GM23338 (cell line): ENCODE results near the gene TEX29. TPM values are rescaled to one million over a fixed set of nuclear protein-coding genes. Genes with fewer than 3 reads are reported as not detected.

Experiments used
- ATAC-seq: fragments of 200-7000 bp; cut with Tn5 transposase; 3 replicates; pipeline ENCODE4 v1.9.1; 2020
- DNase-seq: peaks from one replicate; pipeline ENCODE4 v3.0.0-alpha.2; 2015; ENCODE audit warnings: low spot score
- H2AFZ ChIP-seq: fragments of 200-600 bp; sonication (generic); 2 replicates; pipeline ENCODE4 v1.8.0; 2016; ENCODE audit warnings: antibody characterized with exemption, mild to moderate bottlenecking, moderate library complexity
- H3F3A ChIP-seq: fragments of 200-600 bp; sonication (generic); replicated peaks from 2 replicates; pipeline ENCODE4 v1.8.0; 2017; ENCODE audit warnings: antibody characterized with exemption, mixed run types, low read depth
- H3K27ac ChIP-seq: fragments of 200-600 bp; sonication (generic); 2 replicates; pipeline ENCODE4 v1.6.1; 2016; ENCODE audit warnings: low read depth
- H3K27me3 ChIP-seq: fragments of 200-600 bp; sonication (generic); 2 replicates; pipeline ENCODE4 v1.8.0; 2016; ENCODE audit warnings: mild to moderate bottlenecking, mixed run types, moderate library complexity; ENCODE audit not compliant: insufficient read depth
- H3K36me3 ChIP-seq: fragments of 200-600 bp; sonication (generic); 2 replicates; pipeline ENCODE4 v1.8.0; 2016; ENCODE audit warnings: mild to moderate bottlenecking; ENCODE audit not compliant: insufficient read depth
- H3K4me1 ChIP-seq: fragments of 200-600 bp; sonication (generic); 2 replicates; pipeline ENCODE4 v1.8.0; 2016; ENCODE audit warnings: mild to moderate bottlenecking, moderate library complexity; ENCODE audit not compliant: insufficient read depth
- H3K4me2 ChIP-seq: fragments of 200-600 bp; sonication (generic); 2 replicates; pipeline ENCODE4 v1.7.1; 2017; ENCODE audit warnings: mixed run types
- H3K4me3 ChIP-seq: fragments of 200-600 bp; sonication (generic); 2 replicates; pipeline ENCODE4 v1.6.1; 2016; ENCODE audit warnings: mixed run types
- H3K79me2 ChIP-seq: fragments of 200-600 bp; sonication (generic); replicated peaks from 2 replicates; pipeline ENCODE4 v1.8.0; 2017; ENCODE audit warnings: mild to moderate bottlenecking; ENCODE audit not compliant: insufficient read depth
- H3K9me2 ChIP-seq: fragments of 200-600 bp; sonication (generic); 2 replicates; pipeline ENCODE4 v1.8.0; 2017; ENCODE audit not compliant: insufficient read depth
- H4K20me1 ChIP-seq: fragments of 200-600 bp; sonication (generic); replicated peaks from 2 replicates; pipeline ENCODE4 v1.8.0; 2017; ENCODE audit warnings: mild to moderate bottlenecking; ENCODE audit not compliant: insufficient read depth
- H3K27ac Mint-ChIP-seq: 2 replicates; pipeline ENCODE4 v1.8.0; 2020; ENCODE audit warnings: inconsistent platforms, mild to moderate bottlenecking, moderate library complexity, mixed read lengths
- H3K27me3 Mint-ChIP-seq: 3 replicates; pipeline ENCODE4 v1.8.0; 2022; ENCODE audit warnings: low read depth, mild to moderate bottlenecking, moderate library complexity, mixed read lengths, inconsistent platforms; ENCODE audit not compliant: insufficient read depth, poor library complexity
- H3K36me3 Mint-ChIP-seq: 3 replicates; pipeline ENCODE4 v1.8.0; 2021; ENCODE audit warnings: low read depth, mild to moderate bottlenecking, inconsistent platforms, moderate library complexity, mixed read lengths
- H3K4me1 Mint-ChIP-seq: 3 replicates; pipeline ENCODE4 v1.8.0; 2020; ENCODE audit warnings: mild to moderate bottlenecking, inconsistent platforms, mixed read lengths
- H3K4me3 Mint-ChIP-seq: 3 replicates; pipeline ENCODE4 v1.8.0; 2021; ENCODE audit warnings: moderate library complexity, mild to moderate bottlenecking, inconsistent platforms, mixed read lengths
- H3K9me3 Mint-ChIP-seq: 3 replicates; pipeline ENCODE4 v1.8.0; 2020; ENCODE audit warnings: moderate library complexity, mild to moderate bottlenecking, inconsistent platforms, mixed read lengths
- CREB1 ChIP-seq: fragments of 250-450 bp; sonication (Bioruptor Pico); IDR thresholded peaks from 2 replicates; pipeline ENCODE4 v1.5.0; 2020; ENCODE audit warnings: low read depth, mild to moderate bottlenecking, moderate library complexity
- EZH2 ChIP-seq: fragments of 200-600 bp; sonication (generic); IDR thresholded peaks from one replicate; pipeline ENCODE4 v1.8.0; 2017; ENCODE audit warnings: antibody characterized with exemption, mild to moderate bottlenecking, low read depth; ENCODE audit not compliant: unreplicated experiment
- EZH2phosphoT487 ChIP-seq: fragments of 200-600 bp; sonication (generic); IDR thresholded peaks from one replicate; pipeline ENCODE4 v1.8.1; 2018; ENCODE audit warnings: antibody characterized with exemption; ENCODE audit not compliant: unreplicated experiment
- JUNB ChIP-seq: IDR thresholded peaks from one replicate; pipeline ENCODE4 v1.6.1; 2016; ENCODE audit warnings: antibody characterized with exemption; ENCODE audit not compliant: unreplicated experiment
- NANOG ChIP-seq: IDR thresholded peaks from 2 replicates; pipeline ENCODE4 v1.6.1; 2016; ENCODE audit warnings: antibody characterized with exemption, borderline replicate concordance
- POLR2AphosphoS5 ChIP-seq: IDR thresholded peaks from 2 replicates; pipeline ENCODE4 v1.6.1; 2016; ENCODE audit warnings: antibody characterized with exemption, low read depth
- STAT1 ChIP-seq: IDR thresholded peaks from one replicate; pipeline ENCODE4 v1.6.1; 2016; ENCODE audit warnings: antibody characterized with exemption; ENCODE audit not compliant: unreplicated experiment
- ZNF331 ChIP-seq: fragments of 250-450 bp; sonication (Bioruptor Pico); IDR thresholded peaks from 2 replicates; pipeline ENCODE4 v1.5.0; 2020; ENCODE audit warnings: low read depth, mild to moderate bottlenecking, moderate library complexity
- polyA plus RNA-seq: library from polyadenylated mRNA; unstranded; fragments of >200 nt; fragmentation: Nextera tagmentation; extraction: Ambion mirVana; gene quantifications from 2 replicates; pipeline ENCODE4 v1.2.1, GENCODE V29; 2016
- total RNA-seq: library from RNA; depleted of rRNA; stranded (reverse); fragments of >200 nt; shearing (Covaris generic); gene quantifications from 2 replicates; pipeline ENCODE4 v1.2.3, GENCODE V29; 2014
- TF ChIP-seq, protein P1 (sequence below), 2 experiments: fragments of 200-600 bp in 1 of 2; sonication (generic) in 1 of 2; conservative IDR thresholded peaks; 2 replicates each; pipeline versions ENCODE4 v1.5.1 to v1.6.1; 2016 to 2017; ENCODE audit warnings: antibody characterized with exemption in 2 of 2, low read depth in 2 of 2, mild to moderate bottlenecking in 2 of 2, moderate library complexity in 1 of 2
- TF ChIP-seq, protein P2 (sequence below): IDR thresholded peaks from one replicate; pipeline ENCODE4 v1.6.1; 2018; ENCODE audit warnings: antibody characterized with exemption; ENCODE audit not compliant: unreplicated experiment
- TF ChIP-seq, protein P3 (sequence below): IDR thresholded peaks from 2 replicates; pipeline ENCODE4 v1.6.1; 2016; ENCODE audit warnings: antibody characterized with exemption

TEX29 gene
- total and polyA plus RNA-seq, 2 experiments from 2014 or later: 0.31 TPM; not detected in 1

DNA sequence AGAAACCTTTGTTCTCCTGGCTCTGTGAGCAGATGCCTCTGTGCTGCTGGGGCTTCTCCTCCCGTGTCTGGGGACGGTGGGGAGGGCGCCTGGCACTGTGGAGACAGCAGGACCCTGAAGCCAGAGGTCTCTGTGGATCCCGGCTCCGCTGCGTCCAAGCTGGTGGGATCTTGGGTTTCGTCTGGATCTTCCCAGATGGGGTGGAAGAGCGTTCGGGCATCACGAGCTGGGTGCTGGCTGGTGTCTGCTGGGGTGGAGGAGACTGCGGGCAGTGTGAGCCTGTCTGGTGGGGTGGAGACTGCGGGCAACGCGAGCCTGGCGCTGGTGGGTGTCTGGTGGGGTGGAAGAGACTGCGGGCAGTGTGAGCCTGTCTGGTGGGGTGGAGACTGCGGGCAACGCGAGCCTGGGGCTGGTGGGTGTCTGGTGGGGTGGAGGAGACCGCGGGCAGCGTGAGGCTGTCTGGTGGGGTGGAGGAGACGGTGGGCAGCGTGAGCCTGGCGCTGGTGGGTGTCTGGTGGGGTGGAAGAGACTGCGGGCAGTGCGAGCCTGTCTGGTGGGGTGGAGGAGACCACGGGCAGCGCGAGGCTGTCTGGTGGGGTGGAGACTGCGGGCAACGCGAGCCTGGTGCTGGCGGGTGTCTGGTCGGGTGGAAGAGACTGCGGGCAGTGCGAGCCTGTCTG is 5.6 kb downstream of the TEX29 start (continued):
- TF ChIP-seq, protein P1, sequence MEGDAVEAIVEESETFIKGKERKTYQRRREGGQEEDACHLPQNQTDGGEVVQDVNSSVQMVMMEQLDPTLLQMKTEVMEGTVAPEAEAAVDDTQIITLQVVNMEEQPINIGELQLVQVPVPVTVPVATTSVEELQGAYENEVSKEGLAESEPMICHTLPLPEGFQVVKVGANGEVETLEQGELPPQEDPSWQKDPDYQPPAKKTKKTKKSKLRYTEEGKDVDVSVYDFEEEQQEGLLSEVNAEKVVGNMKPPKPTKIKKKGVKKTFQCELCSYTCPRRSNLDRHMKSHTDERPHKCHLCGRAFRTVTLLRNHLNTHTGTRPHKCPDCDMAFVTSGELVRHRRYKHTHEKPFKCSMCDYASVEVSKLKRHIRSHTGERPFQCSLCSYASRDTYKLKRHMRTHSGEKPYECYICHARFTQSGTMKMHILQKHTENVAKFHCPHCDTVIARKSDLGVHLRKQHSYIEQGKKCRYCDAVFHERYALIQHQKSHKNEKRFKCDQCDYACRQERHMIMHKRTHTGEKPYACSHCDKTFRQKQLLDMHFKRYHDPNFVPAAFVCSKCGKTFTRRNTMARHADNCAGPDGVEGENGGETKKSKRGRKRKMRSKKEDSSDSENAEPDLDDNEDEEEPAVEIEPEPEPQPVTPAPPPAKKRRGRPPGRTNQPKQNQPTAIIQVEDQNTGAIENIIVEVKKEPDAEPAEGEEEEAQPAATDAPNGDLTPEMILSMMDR (conservative IDR thresholded peaks at IDR 0.05; ENCODE audit: low read depth in 2 of 2): no peak
- TF ChIP-seq EZH2: no peak
- no peak for TF ChIP-seq CREB1 (CRISPR knock-in tag)
- no peak for TF ChIP-seq NANOG
- TF ChIP-seq JUNB: no peak
- no peak for TF ChIP-seq ZNF331 (CRISPR knock-in tag)

DNA sequence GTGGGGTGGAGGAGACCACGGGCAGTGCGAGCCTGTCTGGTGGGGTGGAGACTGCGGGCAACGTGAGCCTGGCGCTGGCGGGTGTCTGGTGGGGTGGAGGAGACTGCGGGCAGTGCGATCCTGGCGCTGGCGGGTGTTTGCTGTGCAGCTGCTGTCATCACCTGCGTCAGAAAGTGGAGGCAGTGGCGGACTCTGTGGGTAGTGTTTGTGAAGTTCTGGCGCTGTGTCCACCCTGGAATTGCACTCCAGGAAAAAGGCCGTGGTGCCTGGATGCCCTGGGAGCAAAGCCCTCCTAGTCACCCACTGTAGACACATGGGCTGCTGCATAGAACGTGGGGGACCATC is 6.2 kb downstream of the TEX29 start:
- H3K79me2 ChIP-seq: no peaks in the 10 kb centered on the region
- no peaks in the 10 kb centered on the region for H4K20me1 ChIP-seq
- no peak for DNase-seq
- H3K27me3 ChIP-seq: no peaks in the 10 kb centered on the region
- H3K4me1 ChIP-seq: no peaks in the 10 kb centered on the region
- Mint-ChIP-seq H3K27ac (no peak overlapping the region), H3K4me1 (peaks cover 5% of the 10 kb centered on the region; the same call in 1 of the 3 replicates), H3K27me3 (peaks cover 7% of the 10 kb centered on the region), H3K36me3 (no peaks in the 10 kb centered on the region; the same call in 2 of the 3 replicates), H3K9me3 (no peaks in the 10 kb centered on the region), H3K4me3 (no peak overlapping the region)
- H3K36me3 ChIP-seq: no peaks in the 10 kb centered on the region
- ATAC-seq: no peak
- no peak overlapping the region for H3K27ac ChIP-seq
- H3K9me2 ChIP-seq: no peaks in the 10 kb centered on the region
- H3K4me2 ChIP-seq: no peak overlapping the region
- no peaks in the 10 kb centered on the region for H3F3A ChIP-seq
- no peak overlapping the region for H2AFZ ChIP-seq
- no peak overlapping the region for H3K4me3 ChIP-seq
- TF ChIP-seq EZH2phosphoT487 (no peak), JUNB (no peak), POLR2AphosphoS5 (no peak), STAT1 (no peak), NANOG (no peak), EZH2 (no peak)
- TF ChIP-seq, protein P2, sequence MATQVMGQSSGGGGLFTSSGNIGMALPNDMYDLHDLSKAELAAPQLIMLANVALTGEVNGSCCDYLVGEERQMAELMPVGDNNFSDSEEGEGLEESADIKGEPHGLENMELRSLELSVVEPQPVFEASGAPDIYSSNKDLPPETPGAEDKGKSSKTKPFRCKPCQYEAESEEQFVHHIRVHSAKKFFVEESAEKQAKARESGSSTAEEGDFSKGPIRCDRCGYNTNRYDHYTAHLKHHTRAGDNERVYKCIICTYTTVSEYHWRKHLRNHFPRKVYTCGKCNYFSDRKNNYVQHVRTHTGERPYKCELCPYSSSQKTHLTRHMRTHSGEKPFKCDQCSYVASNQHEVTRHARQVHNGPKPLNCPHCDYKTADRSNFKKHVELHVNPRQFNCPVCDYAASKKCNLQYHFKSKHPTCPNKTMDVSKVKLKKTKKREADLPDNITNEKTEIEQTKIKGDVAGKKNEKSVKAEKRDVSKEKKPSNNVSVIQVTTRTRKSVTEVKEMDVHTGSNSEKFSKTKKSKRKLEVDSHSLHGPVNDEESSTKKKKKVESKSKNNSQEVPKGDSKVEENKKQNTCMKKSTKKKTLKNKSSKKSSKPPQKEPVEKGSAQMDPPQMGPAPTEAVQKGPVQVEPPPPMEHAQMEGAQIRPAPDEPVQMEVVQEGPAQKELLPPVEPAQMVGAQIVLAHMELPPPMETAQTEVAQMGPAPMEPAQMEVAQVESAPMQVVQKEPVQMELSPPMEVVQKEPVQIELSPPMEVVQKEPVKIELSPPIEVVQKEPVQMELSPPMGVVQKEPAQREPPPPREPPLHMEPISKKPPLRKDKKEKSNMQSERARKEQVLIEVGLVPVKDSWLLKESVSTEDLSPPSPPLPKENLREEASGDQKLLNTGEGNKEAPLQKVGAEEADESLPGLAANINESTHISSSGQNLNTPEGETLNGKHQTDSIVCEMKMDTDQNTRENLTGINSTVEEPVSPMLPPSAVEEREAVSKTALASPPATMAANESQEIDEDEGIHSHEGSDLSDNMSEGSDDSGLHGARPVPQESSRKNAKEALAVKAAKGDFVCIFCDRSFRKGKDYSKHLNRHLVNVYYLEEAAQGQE: no peak
- TF ChIP-seq, protein P1 (conservative IDR thresholded peaks at IDR 0.05; ENCODE audit: low read depth in 2 of 2): no peak
- TF ChIP-seq, protein P3, sequence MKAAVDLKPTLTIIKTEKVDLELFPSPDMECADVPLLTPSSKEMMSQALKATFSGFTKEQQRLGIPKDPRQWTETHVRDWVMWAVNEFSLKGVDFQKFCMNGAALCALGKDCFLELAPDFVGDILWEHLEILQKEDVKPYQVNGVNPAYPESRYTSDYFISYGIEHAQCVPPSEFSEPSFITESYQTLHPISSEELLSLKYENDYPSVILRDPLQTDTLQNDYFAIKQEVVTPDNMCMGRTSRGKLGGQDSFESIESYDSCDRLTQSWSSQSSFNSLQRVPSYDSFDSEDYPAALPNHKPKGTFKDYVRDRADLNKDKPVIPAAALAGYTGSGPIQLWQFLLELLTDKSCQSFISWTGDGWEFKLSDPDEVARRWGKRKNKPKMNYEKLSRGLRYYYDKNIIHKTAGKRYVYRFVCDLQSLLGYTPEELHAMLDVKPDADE: no peak
